RPMI8226 (cell line): ENCODE data around the gene TTLL11.

Experiments used
- DNase-seq: peaks from one replicate; pipeline ENCODE4 v3.0.0-alpha.2; 2015

TTLL11 gene

DNA sequence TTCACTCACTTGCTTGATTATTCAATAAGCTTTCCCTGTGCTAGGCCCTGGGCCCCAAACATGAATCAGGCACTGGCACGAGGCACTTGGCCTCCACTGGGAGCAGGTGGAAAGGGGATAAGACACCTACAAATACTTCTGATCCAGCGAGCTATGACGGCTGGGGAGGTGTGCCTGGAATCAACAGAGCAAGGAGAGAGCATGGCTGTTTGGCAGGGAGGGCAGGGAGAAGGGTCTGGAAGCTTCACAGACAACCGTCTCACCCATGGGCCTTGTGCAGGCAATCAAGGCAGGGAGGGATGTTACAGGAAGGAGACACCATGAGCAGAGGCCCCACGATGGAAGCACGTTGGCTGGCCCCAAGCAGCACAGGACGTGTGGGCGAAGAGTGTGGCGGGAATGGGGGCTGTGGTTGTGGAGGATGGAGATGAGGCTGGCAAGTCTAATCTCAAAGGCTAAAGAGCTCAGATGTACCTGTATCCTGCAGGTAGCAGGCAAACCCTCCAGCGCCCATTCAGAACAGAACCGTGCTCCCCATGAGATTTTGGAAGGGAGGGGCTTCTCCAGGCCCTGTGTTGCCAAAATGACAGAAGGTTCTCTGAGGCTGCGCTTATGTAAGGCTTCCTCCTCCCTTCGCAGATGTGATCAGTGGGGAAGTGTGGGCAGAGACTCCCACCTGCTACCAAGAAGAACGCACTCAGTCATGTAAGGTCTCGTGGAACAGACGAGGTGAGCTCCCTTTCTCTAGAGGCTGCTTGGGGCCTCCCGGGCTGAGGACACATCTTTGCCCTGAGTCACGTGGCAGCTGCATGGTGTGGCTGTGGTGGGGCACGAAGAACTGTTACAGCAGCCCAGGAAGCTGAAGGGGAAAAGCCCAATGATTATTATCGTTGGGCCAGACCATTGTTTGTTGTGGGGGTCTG lies 252.0 kb downstream of the TTLL11 start:
- no peak for DNase-seq

DNA sequence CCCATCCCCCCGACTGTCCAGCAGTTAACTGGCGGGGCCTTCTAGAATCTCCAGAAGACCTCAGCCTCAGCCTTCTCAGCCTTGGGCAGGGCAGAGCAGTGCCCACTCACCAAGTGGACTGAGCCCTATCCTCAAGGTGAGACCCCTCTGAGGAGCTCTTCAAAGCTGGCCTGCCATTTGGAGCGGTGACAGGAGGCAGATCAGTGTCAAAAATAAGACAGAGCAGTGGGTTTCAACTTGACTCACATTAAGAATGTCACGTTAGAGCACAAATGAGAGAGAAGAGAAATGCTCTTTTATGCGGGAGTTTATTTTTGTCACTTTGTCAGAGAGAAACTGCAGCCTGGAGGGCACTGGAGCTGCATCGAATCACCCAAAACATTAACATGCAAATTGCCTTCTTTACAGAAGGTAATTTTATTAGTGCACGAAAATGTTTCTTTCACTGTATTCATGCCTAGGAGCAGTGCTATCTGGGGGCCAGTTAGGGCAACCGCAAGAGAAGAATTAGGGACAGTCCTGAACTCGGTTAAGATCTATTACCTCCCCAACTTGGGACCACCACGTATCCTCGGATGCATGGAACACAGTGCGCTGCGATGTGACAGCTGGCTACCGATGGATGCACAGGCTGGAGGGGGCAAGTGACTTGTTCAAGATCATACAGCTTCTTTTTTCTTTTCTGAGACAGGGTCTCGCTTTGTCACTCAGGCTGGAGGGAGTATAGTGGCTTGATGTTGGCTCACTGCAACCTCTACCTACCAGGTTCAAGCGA lies 253.2 kb downstream of the TTLL11 start:
- no peak for DNase-seq

DNA sequence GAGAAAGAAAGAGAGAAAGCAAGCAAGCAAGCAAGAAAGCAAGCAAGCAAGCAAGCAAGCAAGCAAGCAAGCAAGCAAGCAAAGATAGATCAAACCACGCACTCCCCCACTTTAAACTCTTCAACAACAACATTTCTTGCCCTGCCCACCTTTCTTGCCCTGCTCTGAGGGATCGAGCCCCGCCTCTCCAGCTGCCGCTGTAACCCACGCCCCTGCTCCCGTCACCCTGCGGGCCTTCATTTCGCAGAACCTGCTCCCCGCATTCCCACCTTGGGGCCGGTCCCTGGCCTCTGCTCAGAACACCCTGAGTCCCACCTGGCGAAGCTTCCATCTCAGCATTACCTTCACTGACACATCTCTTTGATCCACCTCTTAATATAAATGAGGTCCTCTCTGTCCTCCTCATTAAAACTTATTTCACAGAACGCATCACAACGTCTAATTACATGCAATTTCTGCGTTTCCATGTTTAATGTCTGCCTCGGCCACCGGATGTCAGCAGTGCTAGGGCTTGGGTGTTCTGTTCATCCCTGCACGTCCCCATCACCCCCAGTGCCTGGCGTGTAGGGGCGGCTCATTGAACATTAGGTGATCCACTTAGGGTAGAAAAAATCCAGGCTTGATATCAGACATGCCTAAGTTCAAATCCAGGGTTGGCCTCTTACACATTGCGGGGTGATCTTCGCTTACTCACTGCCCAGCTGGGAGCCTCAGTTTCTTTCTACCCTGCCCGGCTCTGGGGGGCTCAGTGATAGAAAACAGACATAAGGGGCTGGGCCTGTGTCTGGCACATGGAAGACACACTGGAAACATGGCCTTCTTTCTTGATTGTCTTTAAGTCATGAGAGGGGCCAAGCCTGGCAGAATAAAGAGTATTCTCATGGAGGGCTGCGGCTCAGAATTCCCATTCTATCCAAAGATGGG lies 254.1 kb downstream of the TTLL11 start:
- DNase-seq = no peak

DNA sequence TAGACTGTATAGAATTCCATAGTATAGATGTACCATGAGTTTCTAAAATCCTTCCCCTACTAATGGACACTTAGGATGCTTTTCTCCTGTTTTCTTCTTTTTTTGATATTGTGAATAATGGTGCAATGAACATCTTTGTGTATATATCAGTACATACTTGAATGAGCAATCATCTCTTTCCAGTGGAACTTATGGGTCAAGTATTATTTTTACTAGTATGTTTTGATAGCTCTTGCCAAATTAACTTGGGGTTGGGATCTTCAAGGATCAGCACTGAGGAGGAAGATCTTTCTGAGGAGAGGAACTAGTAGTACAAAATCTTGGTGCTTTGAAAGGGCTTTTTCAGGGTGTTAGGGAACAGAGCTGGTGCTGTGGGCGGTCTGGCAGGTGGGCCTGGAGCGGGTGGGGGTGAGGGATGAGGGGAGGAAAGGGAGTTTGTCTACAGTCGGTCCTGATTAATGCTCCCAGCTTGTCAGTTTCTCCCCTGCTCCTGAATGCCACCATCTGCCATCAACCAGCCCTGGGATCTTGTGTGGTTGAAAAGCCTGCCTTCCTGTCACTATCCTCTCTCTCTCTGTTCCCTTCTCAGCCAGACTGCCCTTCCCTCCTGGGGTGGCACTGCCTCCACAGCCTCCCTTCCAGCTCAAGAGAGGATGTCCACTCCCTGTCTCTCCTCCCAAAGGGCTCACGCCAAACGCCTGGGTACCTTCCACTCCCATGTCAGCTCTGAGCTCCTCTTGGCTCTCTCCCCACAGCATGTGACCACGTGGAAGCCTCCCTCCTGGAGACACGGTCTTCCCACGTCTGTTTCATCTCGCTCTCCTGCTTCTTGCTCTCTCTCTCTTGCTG lies 255.8 kb downstream of the TTLL11 start:
- DNase-seq = no peak

DNA sequence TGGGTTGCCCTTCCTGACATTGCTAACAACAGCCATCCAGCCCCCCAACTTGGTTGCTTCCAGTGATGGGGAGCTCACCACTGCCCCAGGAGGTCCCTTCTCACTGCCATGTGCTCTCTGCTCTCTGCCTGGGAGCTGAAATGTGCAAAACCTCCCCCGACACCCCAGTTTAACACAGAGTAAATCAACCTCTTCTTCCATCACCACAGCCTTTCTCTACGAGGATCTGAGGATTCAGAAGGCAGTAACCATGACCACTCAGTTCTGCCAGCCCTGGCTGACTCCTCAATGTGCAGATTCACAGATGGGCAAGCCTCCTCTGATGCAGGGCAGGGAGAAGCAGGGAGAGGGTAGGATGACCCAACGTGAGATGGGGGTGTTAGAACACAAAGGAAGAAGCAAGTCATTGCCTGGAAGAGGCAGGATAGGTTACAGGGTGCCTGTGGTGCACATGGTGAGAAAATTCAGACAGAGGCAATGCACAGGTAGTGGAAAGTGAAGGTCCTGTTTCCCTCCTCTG lies 256.7 kb downstream of the TTLL11 start:
- DNase-seq = no peak

DNA sequence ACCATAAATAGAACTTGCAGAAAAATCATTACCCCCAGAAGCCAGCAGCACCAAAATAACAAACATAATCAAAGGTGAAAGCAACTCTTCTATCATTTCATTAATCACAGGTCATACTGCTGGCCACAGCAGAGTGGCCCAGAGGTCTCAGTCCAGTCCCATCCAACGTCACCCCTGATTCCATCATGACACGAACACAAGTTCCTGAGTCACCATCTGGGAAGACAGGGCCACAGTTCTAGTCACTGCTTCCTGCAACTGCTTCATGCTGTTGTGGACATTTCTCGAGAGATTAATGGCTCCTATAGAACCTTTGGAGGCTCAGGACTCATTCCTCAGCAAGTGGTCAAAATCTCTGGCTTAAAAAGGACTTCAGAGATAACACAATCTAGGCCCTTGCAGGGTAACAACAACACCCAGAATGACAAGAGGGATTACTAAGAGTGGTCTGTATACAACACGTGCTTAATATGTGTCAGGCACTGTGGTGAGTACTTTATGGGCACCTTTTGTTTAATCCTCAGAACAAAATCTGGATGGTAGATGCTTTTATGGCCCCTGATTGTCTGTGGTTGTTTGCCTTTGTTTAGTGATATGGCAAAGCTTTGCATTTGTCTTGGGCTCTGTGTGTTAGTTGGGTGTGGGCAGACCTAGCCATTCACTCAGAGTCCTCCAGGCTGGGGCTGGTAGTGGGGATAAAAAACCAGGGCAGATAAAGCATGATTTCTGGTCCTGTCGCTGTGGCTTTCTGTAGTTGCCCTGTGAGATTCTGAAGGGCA lies 257.3 kb downstream of the TTLL11 start:
- DNase-seq = no peak

DNA sequence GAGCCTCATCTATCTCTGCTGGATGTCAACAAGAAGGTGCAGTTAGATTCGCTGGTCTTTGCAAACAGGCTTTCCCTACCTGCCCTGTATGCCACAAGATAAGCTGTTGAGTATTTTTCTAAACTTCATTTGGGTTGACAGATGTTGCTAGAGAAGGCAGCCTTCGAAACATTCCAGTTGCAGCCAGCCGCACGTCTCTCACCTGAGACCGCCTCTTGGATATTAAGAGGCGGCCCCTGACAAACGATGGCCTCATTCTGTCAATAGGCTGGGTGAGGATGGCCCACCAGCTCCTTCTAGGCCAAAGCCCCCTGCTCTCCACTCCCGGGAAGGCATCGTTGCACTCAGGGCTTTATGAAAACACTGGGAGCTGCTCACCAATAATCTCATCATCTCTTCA lies 260.0 kb downstream of the TTLL11 start:
- no peak for DNase-seq

DNA sequence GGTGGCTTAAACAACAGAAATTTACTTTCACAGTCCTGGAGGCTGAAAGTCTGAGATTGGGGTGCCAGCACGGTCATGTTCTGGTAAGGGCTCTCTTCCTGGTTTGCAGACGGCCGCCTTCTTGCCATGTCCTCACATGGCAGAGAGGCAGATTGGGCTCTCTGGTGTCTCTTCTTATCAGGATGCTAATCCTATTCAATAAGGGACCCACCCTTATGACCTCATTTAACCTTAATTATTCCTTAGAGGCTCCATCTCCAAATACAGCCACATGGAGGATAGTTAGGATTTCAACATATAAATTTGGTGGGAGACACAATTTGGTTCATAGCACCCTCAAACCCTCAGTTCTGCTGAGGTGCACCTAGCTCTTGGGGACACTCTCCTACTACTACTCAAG lies 261.2 kb downstream of the TTLL11 start:
- DNase-seq = no peak

DNA sequence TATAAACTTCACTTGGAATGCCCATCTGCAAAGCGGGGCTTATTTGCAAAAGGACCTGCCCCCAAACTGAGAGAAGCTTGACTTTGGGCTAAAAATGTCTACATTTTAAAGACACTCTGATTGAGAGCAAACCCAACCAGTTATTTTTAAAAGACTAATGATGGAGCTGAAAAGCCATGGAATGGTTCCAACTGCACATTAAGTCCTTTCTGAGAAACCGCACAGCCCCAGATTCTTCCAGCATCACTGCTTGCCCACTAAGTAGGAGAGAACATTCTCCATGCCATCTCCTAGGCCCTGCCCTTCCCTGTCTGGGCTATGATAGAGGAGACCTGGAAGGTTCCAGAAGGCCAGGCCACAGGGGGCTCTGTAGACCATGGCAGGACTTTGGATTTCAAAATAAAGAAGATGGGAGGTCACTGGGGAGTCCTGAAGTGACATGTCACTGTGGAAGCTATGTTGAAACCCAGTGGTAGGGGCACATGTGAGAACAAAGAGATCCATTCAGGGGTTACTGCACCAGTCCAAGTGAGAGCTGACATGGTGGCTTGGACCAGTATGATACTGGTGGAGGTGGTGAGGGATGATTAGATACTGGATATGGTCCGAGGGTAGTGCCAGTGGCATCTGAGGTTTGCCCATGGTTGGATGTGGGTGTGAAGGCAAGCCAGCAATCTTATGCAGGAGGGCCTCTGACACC lies 262.5 kb downstream of the TTLL11 start:
- DNase-seq = no peak

DNA sequence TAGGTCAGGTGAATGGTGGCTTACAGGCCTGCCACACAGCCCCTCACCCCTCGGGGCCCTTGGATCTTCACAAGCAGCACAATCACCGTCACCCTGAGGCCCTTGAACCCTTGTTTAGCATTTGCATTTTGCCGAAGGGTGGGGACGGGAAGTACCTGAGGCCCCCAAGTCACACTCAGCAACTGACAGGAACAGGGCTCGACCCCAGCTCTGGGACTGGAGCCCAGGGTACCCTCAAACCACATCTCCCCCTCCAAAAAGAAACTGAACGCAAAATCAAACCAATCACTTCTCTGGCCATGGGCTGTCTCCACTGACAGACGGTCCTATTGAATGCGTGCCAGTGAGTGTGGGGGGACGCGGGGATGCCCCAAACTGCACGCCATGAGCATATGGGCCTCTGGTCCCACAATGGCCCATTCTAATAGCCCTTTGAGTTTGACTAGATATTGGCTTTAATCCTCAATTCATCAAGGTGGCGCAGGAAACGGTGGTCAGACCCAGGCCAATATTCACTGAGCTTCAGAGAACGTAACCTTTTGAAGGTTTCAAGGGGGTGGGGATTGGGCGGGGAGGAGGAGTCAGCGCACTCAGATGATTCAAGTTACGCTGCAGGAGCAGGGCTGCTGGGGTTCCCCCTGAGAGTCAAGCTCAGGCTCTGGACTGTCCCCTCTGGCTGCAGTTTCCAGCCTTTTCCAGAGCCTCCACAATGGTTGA lies 265.7 kb downstream of the TTLL11 start:
- DNase-seq = no peak

DNA sequence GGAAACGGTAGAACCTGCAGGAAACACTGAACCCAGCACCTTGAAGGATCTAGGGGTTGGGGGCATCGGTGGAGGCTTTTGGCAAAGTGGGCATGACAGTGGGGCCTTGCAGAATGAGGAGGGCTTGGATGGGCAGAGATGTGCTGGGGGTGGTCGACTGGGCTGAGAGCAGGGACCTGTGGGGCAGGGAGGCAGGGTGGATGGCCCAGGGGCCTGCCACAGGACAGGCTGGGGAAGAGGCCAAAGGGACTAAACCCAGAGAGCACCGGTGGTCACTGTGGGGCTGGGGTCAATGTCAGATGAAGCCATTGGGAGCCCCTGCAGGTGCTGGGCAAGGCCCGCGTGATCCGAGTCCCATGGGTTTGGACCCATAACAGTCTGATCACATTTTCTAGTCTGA lies 266.4 kb downstream of the TTLL11 start:
- DNase-seq = no peak

DNA sequence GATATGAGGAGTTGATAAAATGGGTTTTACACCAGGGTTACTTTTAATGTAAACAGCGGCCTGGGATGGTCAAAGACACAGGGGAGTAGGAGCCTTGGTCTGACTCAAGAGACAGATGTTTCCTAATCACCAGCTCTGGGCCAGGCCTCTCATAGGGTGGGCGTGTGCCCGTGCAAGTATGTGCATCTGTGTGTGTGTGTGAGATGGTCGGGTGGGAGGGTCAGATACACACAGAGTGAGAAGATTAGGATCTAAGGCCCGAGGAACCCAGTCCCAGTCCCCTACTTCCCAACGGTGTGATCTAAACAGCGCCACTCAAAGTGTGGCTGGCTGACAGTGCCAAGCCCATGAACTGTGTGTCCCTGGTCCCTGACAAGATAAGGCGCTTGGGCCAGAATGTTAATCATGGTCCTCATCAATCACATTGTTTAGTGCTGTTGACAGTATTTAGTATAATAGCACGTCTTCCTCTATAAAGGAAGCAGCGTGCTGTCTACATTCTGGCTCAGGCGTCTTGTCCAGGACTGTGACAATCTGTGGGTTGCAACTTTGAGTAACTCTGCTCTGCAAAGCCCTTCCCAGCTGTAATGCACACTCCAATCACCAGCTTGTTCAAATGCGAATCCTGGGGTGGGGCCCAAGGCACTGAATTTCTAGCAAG lies 267.9 kb downstream of the TTLL11 start:
- no peak for DNase-seq

DNA sequence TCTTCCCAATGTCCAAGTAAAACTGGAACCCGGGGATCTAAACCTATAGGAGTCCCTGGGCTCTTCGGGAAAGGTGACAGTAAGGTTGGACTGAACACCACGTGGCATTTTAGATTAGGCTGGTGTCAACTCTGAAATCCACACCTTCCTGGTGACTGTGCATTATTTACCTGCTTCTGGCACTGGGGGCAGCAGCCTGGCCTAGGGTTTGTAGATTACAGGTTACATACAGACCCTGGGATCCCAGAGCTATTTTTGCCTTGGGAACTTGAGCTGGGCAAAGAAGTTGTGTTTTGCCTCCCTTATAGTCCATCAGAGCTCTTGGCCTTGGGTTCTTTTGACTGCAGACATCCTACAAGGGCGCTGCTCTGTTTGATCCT lies 268.5 kb downstream of the TTLL11 start:
- DNase-seq = peak; percentile 21

DNA sequence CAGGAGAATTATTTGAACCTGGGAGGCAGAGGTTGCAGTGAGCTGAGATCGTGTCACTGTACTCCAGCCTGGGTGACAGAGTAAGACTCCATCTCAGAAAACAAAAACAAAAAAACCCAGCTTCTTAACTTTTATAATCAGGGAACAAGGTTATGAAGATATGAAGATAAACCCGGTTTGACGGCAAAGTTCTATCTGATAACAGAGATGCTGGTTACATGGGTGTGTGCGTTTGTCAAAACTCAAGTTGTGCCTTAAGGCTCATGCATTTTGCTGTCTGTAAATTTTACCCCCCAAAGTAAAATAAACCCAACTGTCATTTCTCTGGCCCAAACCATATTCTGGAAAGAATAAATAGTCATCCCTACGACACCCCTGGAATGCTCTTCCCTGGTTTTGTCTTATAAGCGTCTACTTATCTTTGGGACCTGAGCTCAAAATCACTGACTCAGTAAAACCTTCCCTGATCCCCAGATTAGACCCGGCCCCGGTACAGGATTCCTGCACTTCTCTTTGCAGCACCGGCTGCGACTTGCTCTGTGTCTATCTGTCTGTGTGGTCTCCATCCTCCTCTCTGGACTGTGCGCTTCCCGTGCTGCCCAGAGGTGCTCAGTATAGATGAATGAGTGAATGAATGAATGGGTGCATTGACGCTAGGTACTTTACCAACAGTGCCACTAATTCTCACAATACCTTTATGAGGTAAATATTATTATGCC lies 269.5 kb downstream of the TTLL11 start:
- no peak for DNase-seq

DNA sequence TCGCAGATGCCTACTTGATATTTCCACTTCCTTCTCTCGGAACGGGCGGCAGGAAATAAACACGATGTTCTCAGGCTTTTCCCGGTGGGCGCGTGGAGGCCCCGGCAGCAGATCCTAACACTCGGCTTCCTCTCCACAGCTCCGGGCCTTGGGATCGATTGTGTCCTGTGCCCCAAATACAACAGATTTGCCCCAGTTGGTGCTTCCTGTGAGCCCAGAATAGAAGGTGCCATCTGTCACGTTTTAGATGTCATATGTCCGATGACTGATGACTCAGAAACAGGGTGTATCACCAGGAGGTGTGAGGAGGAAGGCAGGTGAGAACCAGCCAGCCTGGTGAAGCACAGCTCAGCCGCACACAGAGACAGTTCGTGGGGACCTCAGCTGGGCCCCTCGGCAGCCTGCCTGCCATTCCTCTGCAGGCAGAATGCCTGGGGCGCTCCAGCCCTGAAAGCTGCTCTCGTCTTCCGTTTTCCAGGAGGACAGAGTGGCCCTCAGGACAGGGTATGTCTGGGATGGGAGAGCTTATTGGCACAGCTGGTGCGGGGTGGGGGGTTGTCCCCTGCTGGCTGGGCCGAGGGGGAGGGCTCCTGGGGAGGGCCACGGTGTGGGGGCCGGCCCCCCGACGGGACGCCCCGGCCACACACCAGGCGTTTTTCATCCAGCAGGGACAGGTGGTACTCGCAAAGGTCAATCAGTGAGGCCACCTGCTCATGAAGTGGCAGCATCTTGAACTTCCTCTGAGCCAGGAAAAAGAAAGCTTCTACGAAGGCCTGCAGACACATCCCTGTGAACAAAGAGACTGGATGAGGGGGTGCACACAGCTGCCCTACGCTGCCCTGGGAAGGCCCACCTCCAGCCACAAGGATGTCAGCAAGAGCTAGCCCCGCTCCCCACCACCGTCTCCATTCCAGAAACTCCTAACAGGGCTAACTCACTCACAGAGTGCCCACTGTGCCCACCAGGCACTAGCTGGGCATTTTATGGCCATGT lies 270.7 kb downstream of the TTLL11 start:
- no peak for DNase-seq

DNA sequence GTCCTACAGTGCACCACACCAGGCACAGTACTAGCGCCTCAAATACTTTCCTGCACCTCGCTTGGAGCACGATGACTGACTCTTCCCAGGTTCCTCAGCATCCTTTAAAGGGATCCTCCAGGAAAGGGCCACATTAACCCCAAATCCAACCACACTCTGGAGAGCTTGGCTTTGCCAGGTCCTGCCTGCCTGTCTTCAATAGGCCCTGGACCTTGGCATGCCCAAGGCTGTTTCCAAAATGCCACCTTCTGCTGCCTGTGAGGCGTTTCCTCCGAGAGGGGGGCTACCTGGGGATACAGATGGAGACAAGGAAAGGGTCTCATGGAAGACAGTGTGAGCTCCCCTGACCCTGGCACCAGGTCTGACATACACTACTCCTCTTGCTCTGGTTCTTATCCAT lies 271.8 kb downstream of the TTLL11 start:
- no peak for DNase-seq
